ENCODE data around the gene CSN2.

Gene CSN2

GRCh38 chr4:69965628-69966027, at the start of gene CSN2:
CSN2 (minus strand) TSS chr4:69965728; CDS start chr4:69960995, 4,733 bp downstream.
- H3K36me3 ChIP-seq (ENCODE audit: control insufficient read depth, insufficient read depth, low read length), result no peaks in the 10 kb centered on the region
- TF ChIP-seq, protein P1, sequence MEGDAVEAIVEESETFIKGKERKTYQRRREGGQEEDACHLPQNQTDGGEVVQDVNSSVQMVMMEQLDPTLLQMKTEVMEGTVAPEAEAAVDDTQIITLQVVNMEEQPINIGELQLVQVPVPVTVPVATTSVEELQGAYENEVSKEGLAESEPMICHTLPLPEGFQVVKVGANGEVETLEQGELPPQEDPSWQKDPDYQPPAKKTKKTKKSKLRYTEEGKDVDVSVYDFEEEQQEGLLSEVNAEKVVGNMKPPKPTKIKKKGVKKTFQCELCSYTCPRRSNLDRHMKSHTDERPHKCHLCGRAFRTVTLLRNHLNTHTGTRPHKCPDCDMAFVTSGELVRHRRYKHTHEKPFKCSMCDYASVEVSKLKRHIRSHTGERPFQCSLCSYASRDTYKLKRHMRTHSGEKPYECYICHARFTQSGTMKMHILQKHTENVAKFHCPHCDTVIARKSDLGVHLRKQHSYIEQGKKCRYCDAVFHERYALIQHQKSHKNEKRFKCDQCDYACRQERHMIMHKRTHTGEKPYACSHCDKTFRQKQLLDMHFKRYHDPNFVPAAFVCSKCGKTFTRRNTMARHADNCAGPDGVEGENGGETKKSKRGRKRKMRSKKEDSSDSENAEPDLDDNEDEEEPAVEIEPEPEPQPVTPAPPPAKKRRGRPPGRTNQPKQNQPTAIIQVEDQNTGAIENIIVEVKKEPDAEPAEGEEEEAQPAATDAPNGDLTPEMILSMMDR (IDR thresholded peaks at IDR 0.05; ENCODE audit: insufficient read depth, low read length, poor library complexity, severe bottlenecking), result no peak
- H3K4me3 ChIP-seq (replicated peaks; ENCODE audit: low read depth, low read length), result no peak within 1 kb of the TSS
- no peaks in the 10 kb centered on the region for H3K27me3 ChIP-seq (replicated peaks; ENCODE audit: control insufficient read depth, insufficient read depth, low read length)
- no peak for DNase-seq (ENCODE audit: extremely low read depth, insufficient read length)

DNA sequence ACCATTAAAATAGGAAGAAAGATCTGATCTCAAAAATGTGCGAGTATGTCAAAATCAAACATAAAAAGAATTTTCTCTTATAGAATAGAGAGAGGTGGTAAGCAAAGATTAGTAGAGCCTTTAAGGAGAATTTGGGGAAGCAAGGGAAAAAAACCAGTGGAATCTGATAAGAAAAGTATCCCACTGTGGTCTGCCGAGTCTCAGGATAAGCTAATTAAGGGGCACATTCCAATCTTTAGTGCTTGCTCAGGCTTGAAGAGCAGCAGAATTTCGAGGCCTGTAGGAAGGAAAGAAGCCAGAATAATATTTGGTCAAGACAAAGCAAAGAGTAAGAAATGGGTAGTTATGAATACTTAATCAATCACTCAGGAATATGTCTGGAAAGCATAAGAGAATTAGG, 43.2 kb upstream of the CSN2 start:
- TF ChIP-seq, protein P1 (IDR thresholded peaks at IDR 0.05; ENCODE audit: insufficient read depth, low read length, poor library complexity, severe bottlenecking), result no peak
- Histone ChIP-seq H3K4me3 (replicated peaks; ENCODE audit: low read depth, low read length) (no peak overlapping the region), H3K36me3 (ENCODE audit: control insufficient read depth, insufficient read depth, low read length) (no peaks in the 10 kb centered on the region), H3K27me3 (replicated peaks; ENCODE audit: control insufficient read depth, insufficient read depth, low read length) (no peaks in the 10 kb centered on the region)
- DNase-seq (ENCODE audit: extremely low read depth, insufficient read length), result no peak

GRCh38 chr4:70002507-70002906, 37.0 kb upstream of the CSN2 start:
- no peak for DNase-seq (ENCODE audit: extremely low read depth, insufficient read length)
- Histone ChIP-seq H3K36me3 (ENCODE audit: control insufficient read depth, insufficient read depth, low read length) (no peaks in the 10 kb centered on the region), H3K27me3 (replicated peaks; ENCODE audit: control insufficient read depth, insufficient read depth, low read length) (no peaks in the 10 kb centered on the region), H3K4me3 (replicated peaks; ENCODE audit: low read depth, low read length) (no peak overlapping the region)
- TF ChIP-seq, protein P1 (IDR thresholded peaks at IDR 0.05; ENCODE audit: insufficient read depth, low read length, poor library complexity, severe bottlenecking), result no peak

DNA sequence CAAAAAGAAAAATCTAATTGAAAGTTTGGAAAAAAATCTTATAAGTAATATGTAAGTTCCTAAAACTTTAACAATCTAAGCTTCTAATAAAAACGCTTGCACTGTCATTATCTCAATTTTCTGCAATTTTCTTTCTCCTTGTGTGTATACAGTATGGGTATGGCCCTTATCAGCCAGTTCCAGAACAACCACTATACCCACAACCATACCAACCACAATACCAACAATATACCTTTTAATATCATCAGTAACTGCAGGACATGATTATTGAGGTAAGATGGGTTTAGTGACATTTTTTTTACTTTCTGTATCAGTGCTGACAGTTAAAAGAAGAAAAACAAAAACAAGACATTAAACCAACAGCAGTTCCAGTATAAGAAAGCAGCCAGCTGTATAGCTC, 35.2 kb upstream of the CSN2 start:
- H3K27me3 ChIP-seq (replicated peaks; ENCODE audit: control insufficient read depth, insufficient read depth, low read length), result no peaks in the 10 kb centered on the region
- TF ChIP-seq, protein P1 (IDR thresholded peaks at IDR 0.05; ENCODE audit: insufficient read depth, low read length, poor library complexity, severe bottlenecking), result no peak
- no peak for DNase-seq (ENCODE audit: extremely low read depth, insufficient read length)
- H3K4me3 ChIP-seq (replicated peaks; ENCODE audit: low read depth, low read length), result no peak overlapping the region
- H3K36me3 ChIP-seq (ENCODE audit: control insufficient read depth, insufficient read depth, low read length), result no peaks in the 10 kb centered on the region

DNA sequence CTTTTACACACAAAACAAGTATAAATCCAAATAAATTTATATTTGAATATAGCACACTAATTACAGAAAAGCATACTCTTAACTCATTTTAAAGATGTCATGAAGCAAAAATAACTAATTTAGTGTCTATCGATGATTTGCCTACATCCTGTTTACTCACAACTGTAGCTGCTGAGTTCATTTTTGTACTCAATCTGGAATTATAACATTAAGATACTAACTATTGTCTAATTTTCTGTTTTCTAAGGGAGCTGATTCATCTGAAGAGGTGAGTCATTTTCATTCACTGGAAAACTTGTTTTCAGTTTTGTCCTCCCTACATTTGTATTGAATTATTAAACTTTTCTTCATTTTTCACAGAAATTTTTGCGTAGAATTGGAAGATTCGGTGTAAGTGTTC, 33.9 kb upstream of the CSN2 start:
- H3K27me3 ChIP-seq (replicated peaks; ENCODE audit: control insufficient read depth, insufficient read depth, low read length), result no peaks in the 10 kb centered on the region
- TF ChIP-seq, protein P1 (IDR thresholded peaks at IDR 0.05; ENCODE audit: insufficient read depth, low read length, poor library complexity, severe bottlenecking), result no peak
- H3K4me3 ChIP-seq (replicated peaks; ENCODE audit: low read depth, low read length), result no peak overlapping the region
- DNase-seq (ENCODE audit: extremely low read depth, insufficient read length), result no peak
- no peaks in the 10 kb centered on the region for H3K36me3 ChIP-seq (ENCODE audit: control insufficient read depth, insufficient read depth, low read length)

DNA sequence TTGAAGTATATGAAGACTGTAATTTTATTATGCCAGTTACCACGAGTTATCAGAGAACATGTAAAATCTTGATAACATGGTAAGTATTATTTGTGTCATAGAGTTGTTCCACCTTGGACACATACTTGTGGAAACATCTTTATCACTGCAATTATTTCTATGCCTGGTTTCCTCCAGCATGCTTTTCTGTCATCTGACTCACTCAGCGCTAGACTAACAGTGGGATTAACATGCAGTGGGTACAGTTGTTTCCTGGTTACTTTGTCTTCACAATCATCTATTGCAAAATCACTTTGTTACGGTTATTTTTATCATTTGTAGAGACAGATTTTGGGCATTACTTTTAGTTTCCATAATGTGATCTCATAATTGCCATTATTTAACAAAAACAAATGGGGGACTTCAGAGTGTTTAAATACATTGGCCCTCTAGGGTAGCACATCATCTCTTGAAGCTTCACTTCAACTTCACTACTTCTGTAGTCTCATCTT, 30.0 kb upstream of the CSN2 start, which contains the start of gene STATH:
Gene STATH, plus strand, starts transcription at position 441 of the 491 bp plus-strand sequence. CDS start 2,472 bp downstream, outside the sequence.
- no peaks in the 10 kb centered on the region for H3K36me3 ChIP-seq (ENCODE audit: control insufficient read depth, insufficient read depth, low read length)
- H3K4me3 ChIP-seq (replicated peaks; ENCODE audit: low read depth, low read length), result no peak within 1 kb of the TSS
- no peak for DNase-seq (ENCODE audit: extremely low read depth, insufficient read length)
- TF ChIP-seq, protein P1 (IDR thresholded peaks at IDR 0.05; ENCODE audit: insufficient read depth, low read length, poor library complexity, severe bottlenecking), result no peak
- H3K27me3 ChIP-seq (replicated peaks; ENCODE audit: control insufficient read depth, insufficient read depth, low read length), result no peaks in the 10 kb centered on the region
